ENCODE results near the gene UBE3D.

GRCh38 chr6:82976179-82976578 is 89.5 kb downstream of the UBE3D start:
- TF ChIP-seq, protein P1, sequence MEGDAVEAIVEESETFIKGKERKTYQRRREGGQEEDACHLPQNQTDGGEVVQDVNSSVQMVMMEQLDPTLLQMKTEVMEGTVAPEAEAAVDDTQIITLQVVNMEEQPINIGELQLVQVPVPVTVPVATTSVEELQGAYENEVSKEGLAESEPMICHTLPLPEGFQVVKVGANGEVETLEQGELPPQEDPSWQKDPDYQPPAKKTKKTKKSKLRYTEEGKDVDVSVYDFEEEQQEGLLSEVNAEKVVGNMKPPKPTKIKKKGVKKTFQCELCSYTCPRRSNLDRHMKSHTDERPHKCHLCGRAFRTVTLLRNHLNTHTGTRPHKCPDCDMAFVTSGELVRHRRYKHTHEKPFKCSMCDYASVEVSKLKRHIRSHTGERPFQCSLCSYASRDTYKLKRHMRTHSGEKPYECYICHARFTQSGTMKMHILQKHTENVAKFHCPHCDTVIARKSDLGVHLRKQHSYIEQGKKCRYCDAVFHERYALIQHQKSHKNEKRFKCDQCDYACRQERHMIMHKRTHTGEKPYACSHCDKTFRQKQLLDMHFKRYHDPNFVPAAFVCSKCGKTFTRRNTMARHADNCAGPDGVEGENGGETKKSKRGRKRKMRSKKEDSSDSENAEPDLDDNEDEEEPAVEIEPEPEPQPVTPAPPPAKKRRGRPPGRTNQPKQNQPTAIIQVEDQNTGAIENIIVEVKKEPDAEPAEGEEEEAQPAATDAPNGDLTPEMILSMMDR (IDR thresholded peaks at IDR 0.05), result no peak
- no peak for TF ChIP-seq POLR2A (IDR thresholded peaks at IDR 0.05)
